HG03354 (cell line): ENCODE data around the gene COL17A1.

Experiments used
- ATAC-seq: cut with Tn5 transposase; IDR thresholded peaks from one replicate; pipeline ENCODE4 v1.9.1; 2021; ENCODE audit warnings: mild to moderate bottlenecking; ENCODE audit not compliant: unreplicated experiment, poor library complexity, severe bottlenecking

The COL17A1 gene

GRCh38 chr10:104099269-104099668 is 13.6 kb upstream of the COL17A1 start:
- ATAC-seq, result no peak

GRCh38 chr10:104098358-104098925 is 12.8 kb upstream of the COL17A1 start:
- no peak for ATAC-seq

- ATAC-seq, result no peak
Observed at GRCh38 chr10:104096692-104097091, 11.0 kb upstream of the COL17A1 start.

GRCh38 chr10:104092749-104093148 is 7.1 kb upstream of the COL17A1 start:
- ATAC-seq, result no peak

GRCh38 chr10:104090611-104091010 is 4.9 kb upstream of the COL17A1 start:
- no peak for ATAC-seq

GRCh38 chr10:104089621-104090020 is 3.9 kb upstream of the COL17A1 start:
- no peak for ATAC-seq

- no peak for ATAC-seq
Observed at GRCh38 chr10:104088239-104088638, 2.6 kb upstream of the COL17A1 start.

GRCh38 chr10:104084482-104085142 is 1.1 kb downstream of the COL17A1 start:
- no peak for ATAC-seq

GRCh38 chr10:104081998-104082397 is 3.7 kb downstream of the COL17A1 start:
- no peak for ATAC-seq

- no peak for ATAC-seq
Observed at GRCh38 chr10:104080762-104081161, 4.9 kb downstream of the COL17A1 start.

GRCh38 chr10:104077663-104078151 is 8.0 kb downstream of the COL17A1 start:
- no peak for ATAC-seq

- no peak for ATAC-seq
Observed at GRCh38 chr10:104077247-104077646, 8.4 kb downstream of the COL17A1 start.

- no peak for ATAC-seq
Observed at GRCh38 chr10:104076743-104077160, 8.9 kb downstream of the COL17A1 start.

GRCh38 chr10:104074505-104074904 is 11.2 kb downstream of the COL17A1 start:
- ATAC-seq, result no peak

- no peak for ATAC-seq
Observed at GRCh38 chr10:104072786-104073185, 12.9 kb downstream of the COL17A1 start.

- no peak for ATAC-seq
Observed at GRCh38 chr10:104069613-104070012, 16.1 kb downstream of the COL17A1 start.

- ATAC-seq, result no peak
Observed at GRCh38 chr10:104067525-104067924, 18.2 kb downstream of the COL17A1 start.

- no peak for ATAC-seq
Observed at GRCh38 chr10:104066945-104067344, 18.7 kb downstream of the COL17A1 start.

GRCh38 chr10:104065748-104066147 is 19.9 kb downstream of the COL17A1 start:
- no peak for ATAC-seq

GRCh38 chr10:104061196-104061595 is 24.5 kb downstream of the COL17A1 start:
- ATAC-seq, result no peak

- no peak for ATAC-seq
Observed at GRCh38 chr10:104059364-104059763, 26.3 kb downstream of the COL17A1 start.

- ATAC-seq, result no peak
Observed at GRCh38 chr10:104057717-104058116, 28.0 kb downstream of the COL17A1 start.
